ENCODE results near the gene PPP1CA. TPM values are rescaled to one million over a fixed set of nuclear protein-coding genes. Genes with fewer than 3 reads are reported as not detected.

The PPP1CA gene
- total RNA-seq, 4 donors from 2014 or later, result 91.9 to 110 (median 97.6) TPM

DNA sequence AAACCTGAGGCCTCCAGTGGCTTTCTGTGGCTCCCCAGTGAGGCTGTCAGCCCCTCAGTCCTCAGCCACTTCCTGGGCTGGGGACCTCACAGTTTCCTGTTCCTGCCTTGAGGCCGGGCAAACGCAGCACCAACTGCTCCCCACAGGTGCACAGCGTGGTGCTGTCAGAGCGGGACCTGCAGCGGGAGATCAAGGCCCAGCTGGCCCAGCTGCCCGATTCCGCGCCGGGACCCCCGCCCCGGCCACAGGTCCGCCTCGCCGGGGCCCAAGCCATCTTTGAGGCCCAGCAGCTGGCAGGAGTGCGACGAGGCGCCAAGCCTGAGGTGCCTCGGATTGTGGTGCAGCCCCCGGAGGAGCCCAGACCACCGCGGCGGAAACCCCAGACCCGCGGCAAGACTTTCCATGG, 7.6 kb upstream of the PPP1CA start:
- ATAC-seq (ENCODE audit: low FRiP score), result no peak
- no peak for DNase-seq (ENCODE audit: low spot score)
- no peak for TF ChIP-seq CTCF (IDR thresholded peaks at IDR 0.05)

DNA sequence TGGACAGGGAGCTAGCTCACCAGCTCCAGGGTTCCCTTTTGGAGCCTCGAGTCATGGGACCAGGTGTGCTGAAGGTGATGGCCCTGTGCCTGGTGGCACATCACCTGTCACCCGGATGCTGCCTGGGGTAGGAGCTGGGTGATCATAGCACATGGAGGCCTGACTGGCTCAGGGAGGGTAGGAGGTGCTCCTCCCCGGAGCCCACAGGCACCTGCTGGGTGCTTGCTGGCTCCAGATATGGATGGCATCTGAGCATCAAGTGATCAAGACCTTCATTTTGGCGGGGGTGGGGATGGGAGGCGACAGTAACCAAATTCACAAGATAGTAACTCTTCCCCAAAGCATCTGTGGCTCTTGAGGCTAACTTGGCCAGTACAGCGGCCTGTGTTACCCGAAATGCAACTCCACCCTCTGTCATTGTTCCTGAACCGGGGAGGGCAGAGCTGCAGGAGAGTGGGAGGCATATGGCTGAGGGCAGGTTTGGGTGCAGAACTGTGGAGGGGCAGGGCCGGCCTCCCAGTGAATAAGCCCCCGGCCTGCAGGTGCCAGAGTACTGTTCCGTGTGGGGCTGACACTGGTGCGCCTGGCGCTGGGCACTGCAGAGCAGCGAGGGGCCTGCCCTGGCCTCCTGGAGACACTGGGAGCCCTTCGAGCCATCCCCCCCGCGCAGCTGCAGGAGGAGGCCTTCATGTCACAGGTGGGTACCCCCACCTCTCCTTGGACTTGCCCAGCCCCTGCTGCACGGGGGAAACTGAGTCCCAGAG, 7.0 kb upstream of the PPP1CA start:
- ATAC-seq (ENCODE audit: low FRiP score) (no peak), DNase-seq (ENCODE audit: low spot score) (no peak)
- no peak for TF ChIP-seq CTCF (IDR thresholded peaks at IDR 0.05)

GRCh38 chr11:67407688-67408163, 6.1 kb upstream of the PPP1CA start:
- no peak for ATAC-seq (ENCODE audit: low FRiP score)
- TF ChIP-seq CTCF (IDR thresholded peaks at IDR 0.05), result no peak

GRCh38 chr11:67406969-67407687, 5.5 kb upstream of the PPP1CA start:
- ATAC-seq (ENCODE audit: low FRiP score) (no peak), DNase-seq (ENCODE audit: low spot score) (no peak)
- no peak for TF ChIP-seq CTCF (IDR thresholded peaks at IDR 0.05)

More at GRCh38 chr11:67407688-67408163, 6.1 kb upstream of the PPP1CA start:
- DNase-seq (ENCODE audit: low spot score), result no peak

GRCh38 chr11:67406420-67406968, 4.8 kb upstream of the PPP1CA start:
- DNase-seq (ENCODE audit: low spot score) (no peak), ATAC-seq (ENCODE audit: low FRiP score) (no peak)
- no peak for TF ChIP-seq CTCF (IDR thresholded peaks at IDR 0.05)

DNA sequence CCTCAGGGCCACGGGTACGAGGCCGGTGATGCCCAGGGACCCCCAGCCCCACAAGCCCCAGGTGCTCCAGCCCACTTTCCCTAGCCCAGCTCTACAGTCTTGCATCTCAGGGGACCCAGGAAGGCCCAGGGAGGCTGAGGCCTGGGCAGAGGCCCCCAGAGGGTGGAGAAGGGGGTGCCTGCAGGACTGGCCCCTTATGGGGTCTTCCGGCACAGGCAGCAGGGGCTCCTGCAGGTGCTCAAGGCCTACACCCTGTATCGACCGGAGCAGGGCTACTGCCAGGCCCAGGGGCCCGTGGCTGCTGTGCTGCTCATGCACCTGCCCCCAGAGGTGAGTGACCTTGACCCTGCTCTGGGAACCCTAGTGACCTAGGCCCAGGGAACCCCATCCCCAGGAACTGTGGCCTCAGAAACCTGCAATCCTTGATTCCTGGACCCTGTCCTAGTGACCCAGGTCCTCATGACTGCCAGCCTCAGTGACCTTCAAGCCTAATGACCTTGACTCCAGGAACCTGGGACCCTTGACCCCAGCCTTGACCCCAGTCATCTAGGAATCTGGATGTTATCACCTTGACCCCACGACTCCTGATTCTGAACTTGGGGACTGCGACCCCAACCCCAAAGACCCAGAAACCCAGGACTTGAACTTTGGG, 4.2 kb upstream of the PPP1CA start:
- DNase-seq (ENCODE audit: low spot score), result no peak
- TF ChIP-seq CTCF (IDR thresholded peaks at IDR 0.05), result no peak
- ATAC-seq (ENCODE audit: low FRiP score), result no peak

All from omental fat pad (tissue), 4 donors.